ENCODE results near the gene RGS17.

The RGS17 gene

DNA sequence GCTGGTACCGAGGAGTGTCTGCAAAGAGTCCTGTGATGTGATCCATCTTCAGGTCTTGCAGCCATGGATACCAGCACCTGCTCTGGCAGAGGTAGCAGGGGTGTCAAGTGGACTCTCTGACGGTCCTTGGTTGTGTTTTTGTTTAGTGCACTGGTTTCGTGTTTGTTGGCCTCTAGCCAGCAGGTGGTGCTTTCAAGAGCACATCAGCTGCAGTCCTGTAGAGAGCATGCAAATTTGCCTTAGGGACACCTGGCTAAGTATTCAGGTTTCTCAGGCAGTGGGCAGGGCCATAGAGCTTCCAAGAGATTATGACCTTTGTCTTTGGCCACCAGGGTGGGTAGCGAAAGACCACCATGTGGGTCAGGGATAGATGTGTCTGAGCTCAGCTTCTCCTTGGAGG, 14.5 kb upstream of the RGS17 start:
- no peak overlapping the region for H3K23ac ChIP-seq (ENCODE audit: low read length)
- H3K4me1 ChIP-seq (ENCODE audit: control insufficient read depth in 1 of 2, insufficient read depth in 2 of 2, low read length in 2 of 2) = no peaks in the 10 kb centered on the region
- no peak overlapping the region for H3K4me2 ChIP-seq (ENCODE audit: low read length)
- no peaks in the 10 kb centered on the region for H3K27me3 ChIP-seq (ENCODE audit: insufficient read depth, low read length)
- H3K36me3 ChIP-seq (ENCODE audit: control insufficient read depth in 1 of 2, insufficient read depth in 2 of 2, low read length in 2 of 2) = no peaks in the 10 kb centered on the region
- no peak overlapping the region for H2AK5ac ChIP-seq (ENCODE audit: low read length)
- no peak overlapping the region for H2AFZ ChIP-seq (ENCODE audit: insufficient read depth, low read length, poor library complexity)
- H3K9me3 ChIP-seq (ENCODE audit: insufficient read depth, low read depth, low read length) = no peaks in the 10 kb centered on the region
- H2BK12ac ChIP-seq (ENCODE audit: low read length) = no peak overlapping the region
- no peak overlapping the region for H3K4ac ChIP-seq (ENCODE audit: low read depth, low read length)
- WGBS (ENCODE audit: extremely low coverage, insufficient coverage, insufficient read length) = no CpG with 5 or more reads among the region's 4 CpGs
- DNase-seq = no peak
- no peaks in the 10 kb centered on the region for H3K79me2 ChIP-seq (ENCODE audit: control insufficient read depth, insufficient read depth, low read length, poor library complexity)
- no peak overlapping the region for H3K14ac ChIP-seq (ENCODE audit: low read length)
- H3K4me3 ChIP-seq (ENCODE audit: low read depth, low read length) = no peak overlapping the region
- H4K91ac ChIP-seq (ENCODE audit: low read depth, low read length) = no peak overlapping the region
- H4K12ac ChIP-seq (ENCODE audit: low read depth, low read length) = no peak overlapping the region
- no peak overlapping the region for H3K27ac ChIP-seq (ENCODE audit: low read depth, low read length)
- H3K9ac ChIP-seq (ENCODE audit: low read length) = no peak overlapping the region
- H2BK120ac ChIP-seq (ENCODE audit: insufficient read depth, low read length, poor library complexity) = no peak overlapping the region
- H2BK5ac ChIP-seq (ENCODE audit: low read depth, low read length, poor library complexity) = no peak overlapping the region
- H4K8ac ChIP-seq (ENCODE audit: low read depth, low read length) = no peak overlapping the region
- no peak overlapping the region for H3K18ac ChIP-seq (ENCODE audit: low read length)
- H3K79me1 ChIP-seq (ENCODE audit: low read length) = no peaks in the 10 kb centered on the region

DNA sequence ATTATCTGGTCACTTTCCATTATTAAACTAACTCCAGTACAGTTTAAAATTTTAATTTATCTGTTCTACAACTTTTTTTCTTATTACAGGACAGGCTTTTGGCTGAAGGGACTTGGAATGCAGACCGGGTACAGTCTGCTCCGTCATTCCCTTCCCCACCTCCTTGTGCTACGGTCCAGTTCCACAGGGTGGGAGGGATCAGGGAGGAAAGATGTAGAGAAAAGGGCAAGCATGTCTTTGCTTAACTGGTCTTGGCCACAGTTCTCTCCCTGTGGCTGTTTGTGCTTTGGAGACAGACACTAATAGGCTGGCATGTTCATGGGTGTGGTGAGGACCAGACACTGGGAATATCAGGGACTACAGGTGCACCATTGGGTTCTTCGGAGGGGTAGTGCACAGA, 12.1 kb upstream of the RGS17 start:
- Histone ChIP-seq H4K12ac (ENCODE audit: low read depth, low read length) (no peak overlapping the region), H3K14ac (ENCODE audit: low read length) (no peak overlapping the region), H3K23ac (ENCODE audit: low read length) (no peak overlapping the region), H3K36me3 (ENCODE audit: control insufficient read depth in 1 of 2, insufficient read depth in 2 of 2, low read length in 2 of 2) (no peaks in the 10 kb centered on the region), H3K79me1 (ENCODE audit: low read length) (no peaks in the 10 kb centered on the region), H2BK5ac (ENCODE audit: low read depth, low read length, poor library complexity) (no peak overlapping the region), H4K8ac (ENCODE audit: low read depth, low read length) (no peak overlapping the region), H3K4me1 (ENCODE audit: control insufficient read depth in 1 of 2, insufficient read depth in 2 of 2, low read length in 2 of 2) (no peaks in the 10 kb centered on the region), H3K4me3 (ENCODE audit: low read depth, low read length) (no peak overlapping the region), H3K9me3 (ENCODE audit: insufficient read depth, low read depth, low read length) (no peaks in the 10 kb centered on the region), H4K91ac (ENCODE audit: low read depth, low read length) (no peak overlapping the region), H3K9ac (ENCODE audit: low read length) (no peak overlapping the region), H3K4ac (ENCODE audit: low read depth, low read length) (no peak overlapping the region), H2AFZ (ENCODE audit: insufficient read depth, low read length, poor library complexity) (no peak overlapping the region), H2BK12ac (ENCODE audit: low read length) (no peak overlapping the region), H2AK5ac (ENCODE audit: low read length) (no peak overlapping the region), H3K27me3 (ENCODE audit: insufficient read depth, low read length) (no peaks in the 10 kb centered on the region), H3K27ac (ENCODE audit: low read depth, low read length) (no peak overlapping the region), H3K18ac (ENCODE audit: low read length) (no peak overlapping the region), H2BK120ac (ENCODE audit: insufficient read depth, low read length, poor library complexity) (no peak overlapping the region), H3K4me2 (ENCODE audit: low read length) (no peak overlapping the region), H3K79me2 (ENCODE audit: control insufficient read depth, insufficient read depth, low read length, poor library complexity) (no peaks in the 10 kb centered on the region)
- no peak for DNase-seq
- WGBS (ENCODE audit: extremely low coverage, insufficient coverage, insufficient read length) = no CpG with 5 or more reads among the region's 4 CpGs

DNA sequence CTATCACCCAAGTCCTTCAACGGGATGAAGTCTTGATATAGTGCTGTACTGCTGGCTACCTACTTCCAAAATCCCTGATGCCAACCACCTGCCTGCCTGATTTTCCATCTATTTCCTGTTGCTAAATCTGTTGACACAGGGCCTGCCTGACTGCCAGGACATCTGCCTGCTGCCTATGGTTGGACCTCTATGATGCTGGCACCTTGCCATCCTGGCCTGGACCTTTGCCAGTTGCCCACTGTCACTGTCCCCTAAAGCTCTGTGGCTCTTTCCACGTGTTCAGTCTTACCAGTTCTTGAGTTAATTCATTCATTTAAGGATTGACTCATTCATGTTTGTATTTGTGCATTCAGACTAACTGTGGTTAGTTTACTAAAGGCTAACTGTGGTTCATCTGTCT, 9.2 kb upstream of the RGS17 start:
- no CpG with 5 or more reads among the region's 2 CpGs for WGBS (ENCODE audit: extremely low coverage, insufficient coverage, insufficient read length)
- H2BK5ac ChIP-seq (ENCODE audit: low read depth, low read length, poor library complexity) = no peak overlapping the region

DNA sequence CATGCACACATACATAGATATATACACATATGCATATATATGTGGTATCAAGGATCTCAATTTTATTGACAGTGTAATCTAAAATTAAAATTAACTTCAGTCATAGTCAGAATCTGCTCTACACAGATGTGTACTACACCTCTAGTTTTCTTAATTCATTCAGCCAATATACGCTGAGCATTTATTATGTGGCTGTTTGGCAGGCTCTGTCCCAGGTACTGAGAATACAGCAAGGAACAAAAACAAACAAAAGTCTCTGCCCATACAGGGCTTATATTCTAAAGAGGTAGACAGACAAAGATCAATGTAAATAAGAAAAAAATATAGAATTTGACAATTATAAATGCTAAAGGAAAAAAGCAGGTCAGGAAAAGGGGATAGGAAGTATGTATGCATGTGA, 7.8 kb upstream of the RGS17 start:
- Histone ChIP-seq H3K79me2 (ENCODE audit: control insufficient read depth, insufficient read depth, low read length, poor library complexity) (no peaks in the 10 kb centered on the region), H3K9ac (ENCODE audit: low read length) (no peak overlapping the region), H3K4me2 (ENCODE audit: low read length) (no peak overlapping the region), H2AFZ (ENCODE audit: insufficient read depth, low read length, poor library complexity) (no peak overlapping the region), H2AK5ac (ENCODE audit: low read length) (no peak overlapping the region), H4K8ac (ENCODE audit: low read depth, low read length) (no peak overlapping the region), H3K4me3 (ENCODE audit: low read depth, low read length) (no peak overlapping the region), H3K4ac (ENCODE audit: low read depth, low read length) (no peak overlapping the region), H2BK12ac (ENCODE audit: low read length) (no peak overlapping the region), H3K79me1 (ENCODE audit: low read length) (no peaks in the 10 kb centered on the region), H3K9me3 (ENCODE audit: insufficient read depth, low read depth, low read length) (no peaks in the 10 kb centered on the region), H3K27me3 (ENCODE audit: insufficient read depth, low read length) (no peaks in the 10 kb centered on the region), H2BK120ac (ENCODE audit: insufficient read depth, low read length, poor library complexity) (no peak overlapping the region), H3K36me3 (ENCODE audit: control insufficient read depth in 1 of 2, insufficient read depth in 2 of 2, low read length in 2 of 2) (no peaks in the 10 kb centered on the region), H3K18ac (ENCODE audit: low read length) (no peak overlapping the region), H3K14ac (ENCODE audit: low read length) (no peak overlapping the region), H4K12ac (ENCODE audit: low read depth, low read length) (no peak overlapping the region), H2BK5ac (ENCODE audit: low read depth, low read length, poor library complexity) (no peak overlapping the region), H3K23ac (ENCODE audit: low read length) (no peak overlapping the region), H3K4me1 (ENCODE audit: control insufficient read depth in 1 of 2, insufficient read depth in 2 of 2, low read length in 2 of 2) (no peaks in the 10 kb centered on the region), H4K91ac (ENCODE audit: low read depth, low read length) (no peak overlapping the region), H3K27ac (ENCODE audit: low read depth, low read length) (no peak overlapping the region)
- DNase-seq = no peak
- WGBS (ENCODE audit: extremely low coverage, insufficient coverage, insufficient read length) = no CpG with 5 or more reads among the region's 1 CpG

More for the DNA sequence above, 9.2 kb upstream of the RGS17 start:
- Histone ChIP-seq H3K27ac (ENCODE audit: low read depth, low read length) (no peak overlapping the region), H2BK120ac (ENCODE audit: insufficient read depth, low read length, poor library complexity) (no peak overlapping the region), H3K79me2 (ENCODE audit: control insufficient read depth, insufficient read depth, low read length, poor library complexity) (no peaks in the 10 kb centered on the region), H3K18ac (ENCODE audit: low read length) (no peak overlapping the region), H3K9ac (ENCODE audit: low read length) (no peak overlapping the region), H2BK12ac (ENCODE audit: low read length) (no peak overlapping the region), H3K4me3 (ENCODE audit: low read depth, low read length) (no peak overlapping the region), H3K14ac (ENCODE audit: low read length) (no peak overlapping the region), H3K4ac (ENCODE audit: low read depth, low read length) (no peak overlapping the region), H3K4me2 (ENCODE audit: low read length) (no peak overlapping the region), H3K27me3 (ENCODE audit: insufficient read depth, low read length) (no peaks in the 10 kb centered on the region), H3K23ac (ENCODE audit: low read length) (no peak overlapping the region), H4K12ac (ENCODE audit: low read depth, low read length) (no peak overlapping the region), H3K79me1 (ENCODE audit: low read length) (no peaks in the 10 kb centered on the region), H2AFZ (ENCODE audit: insufficient read depth, low read length, poor library complexity) (no peak overlapping the region), H3K4me1 (ENCODE audit: control insufficient read depth in 1 of 2, insufficient read depth in 2 of 2, low read length in 2 of 2) (no peaks in the 10 kb centered on the region), H4K8ac (ENCODE audit: low read depth, low read length) (no peak overlapping the region), H4K91ac (ENCODE audit: low read depth, low read length) (no peak overlapping the region), H3K36me3 (ENCODE audit: control insufficient read depth in 1 of 2, insufficient read depth in 2 of 2, low read length in 2 of 2) (no peaks in the 10 kb centered on the region), H2AK5ac (ENCODE audit: low read length) (no peak overlapping the region), H3K9me3 (ENCODE audit: insufficient read depth, low read depth, low read length) (no peaks in the 10 kb centered on the region)
- no peak for DNase-seq
